GM12878 (cell line): ENCODE measurements around the gene PLRG1. TPM values are rescaled to one million over a fixed set of nuclear protein-coding genes. Genes with fewer than 3 reads are reported as not detected.

Experiments
- ATF3 ChIP-seq: IDR thresholded peaks from 2 replicates; pipeline ENCODE4 v1.6.1; 2011; ENCODE audit warnings: low read depth, mild to moderate bottlenecking, low read length, moderate library complexity, borderline replicate concordance; ENCODE audit errors: extremely low read depth
- BCLAF1 ChIP-seq: fragments of 450-650 bp; IDR thresholded peaks from 2 replicates; pipeline ENCODE4 v1.6.1; 2017; ENCODE audit warnings: antibody characterized with exemption, mild to moderate bottlenecking, moderate library complexity
- CBFB ChIP-seq: IDR thresholded peaks from 2 replicates; pipeline ENCODE4 v1.6.1; 2016; ENCODE audit warnings: antibody characterized with exemption, low read depth
- CUX1 ChIP-seq: IDR thresholded peaks from 2 replicates; pipeline ENCODE4 v1.6.1; 2012; ENCODE audit warnings: improper control_type of control experiment, low read depth, low read length; ENCODE audit not compliant: insufficient replicate concordance
- FOXK2 ChIP-seq: fragments of 450-650 bp; IDR thresholded peaks from 2 replicates; pipeline ENCODE4 v1.6.1; 2017; ENCODE audit warnings: mild to moderate bottlenecking, moderate library complexity
- FOXM1 ChIP-seq: IDR thresholded peaks from 2 replicates; pipeline ENCODE4 v1.6.1; 2012; ENCODE audit warnings: low read depth, mild to moderate bottlenecking, inconsistent platforms, low read length, moderate library complexity
- MEF2A ChIP-seq: IDR thresholded peaks from 2 replicates; pipeline ENCODE4 v1.6.1; 2011; ENCODE audit warnings: low read depth, mild to moderate bottlenecking, low read length, moderate library complexity; ENCODE audit not compliant: insufficient read depth
- NFXL1 ChIP-seq: fragments of 450-650 bp; IDR thresholded peaks from 2 replicates; pipeline ENCODE4 v1.6.1; 2017; ENCODE audit warnings: antibody characterized with exemption, mild to moderate bottlenecking, borderline replicate concordance
- PAX5 ChIP-seq: IDR thresholded peaks from 2 replicates; pipeline ENCODE4 v1.6.1; 2011; ENCODE audit warnings: low read depth, low read length, borderline replicate concordance
- POLR2A ChIP-seq: IDR thresholded peaks from 2 replicates; pipeline ENCODE4 v1.6.1; 2011; ENCODE audit warnings: low read depth, mild to moderate bottlenecking, low read length
- RB1 ChIP-seq: fragments of 450-650 bp; formaldehyde crosslinking; IDR thresholded peaks from 2 replicates; pipeline ENCODE4 v1.6.1; 2017; ENCODE audit warnings: mild to moderate bottlenecking, borderline replicate concordance
- RCOR1 ChIP-seq: conservative IDR thresholded peaks from 2 replicates; pipeline ENCODE4 v1.6.1; 2012; ENCODE audit warnings: low read depth, low read length, improper control_type of control experiment
- RELB ChIP-seq: fragments of 450-650 bp; IDR thresholded peaks from 2 replicates; pipeline ENCODE4 v1.6.1; 2017; ENCODE audit warnings: low read depth, mild to moderate bottlenecking, moderate library complexity
- SMAD1 ChIP-seq: fragments of 450-650 bp; IDR thresholded peaks from 2 replicates; pipeline ENCODE4 v1.6.1; 2018; ENCODE audit warnings: mild to moderate bottlenecking, low read depth; ENCODE audit not compliant: partially characterized antibody
- SMARCA5 ChIP-seq: fragments of 450-650 bp; IDR thresholded peaks from 2 replicates; pipeline ENCODE4 v1.6.1; 2017; ENCODE audit warnings: mild to moderate bottlenecking
- SUPT20H ChIP-seq: IDR thresholded peaks from 2 replicates; pipeline ENCODE4 v1.6.1; 2011; ENCODE audit warnings: low read depth, mild to moderate bottlenecking, low read length, moderate library complexity, borderline replicate concordance; ENCODE audit not compliant: control insufficient read depth
- TAF1 ChIP-seq: IDR thresholded peaks from 2 replicates; pipeline ENCODE4 v1.6.1; 2011; ENCODE audit warnings: mild to moderate bottlenecking, low read depth, low read length, borderline replicate concordance
- WRNIP1 ChIP-seq: IDR thresholded peaks from 2 replicates; pipeline ENCODE4 v1.6.1; 2011; ENCODE audit warnings: low read depth, low read length, improper control_type of control experiment, borderline replicate concordance
- polyA plus RNA-seq, 11 experiments: library from polyadenylated mRNA; depleted of rRNA in 4 of 11; unstranded in 6 of 11; stranded (reverse) in 5 of 11; fragments of >200 nt; fragmentation: Nextera tagmentation in 4 of 11; fragmentation: Illumina TruSeq in 1 of 11; extraction: Ambion mirVana in 4 of 11; extraction: Trizol in 1 of 11; gene quantifications; 1 replicate in 1 of 11; 2 replicates in 10 of 11; pipeline versions ENCODE4 v1.2.1 to v1.2.3, GENCODE V29; 2011 to 2016; ENCODE audit warnings: inconsistent platforms in 2 of 11, missing spikeins in 2 of 11, low read depth in 1 of 11
- total RNA-seq, 4 experiments: library from RNA; depleted of rRNA in 3 of 4; stranded (reverse); fragments of >200 nt in 3 of 4; fragmentation: Illumina TruSeq in 1 of 4; extraction: Trizol in 1 of 4; gene quantifications; 2 replicates each; pipeline versions ENCODE4 v1.2.1 to v1.2.3, GENCODE V29; 2013 to 2021

Gene PLRG1
- total and polyA plus RNA-seq, 10 of the 15 experiments (the other 5 are each of a cell fraction or from before 2014, with no cell fraction given) = 54.7 to 182 (median 111) TPM

GRCh38 chr4:154549894-154550790 is at the start of gene PLRG1 (continued):
- no peak for TF ChIP-seq ATF3
- TF ChIP-seq WRNIP1 = no peak
- no peak for TF ChIP-seq NFXL1
- TF ChIP-seq RELB = peak; percentile 45; the same call in 1 of the 2 replicates
- no peak for TF ChIP-seq MEF2A
- no peak for TF ChIP-seq CBFB
- TF ChIP-seq BCLAF1 = no peak
- no peak for TF ChIP-seq SMAD1
- TF ChIP-seq SMARCA5 = no peak
- no peak for TF ChIP-seq SUPT20H
- peak; percentile 90 for TF ChIP-seq POLR2A
- TF ChIP-seq PAX5 = no peak
- no peak for TF ChIP-seq RCOR1
- no peak for TF ChIP-seq RB1
- TF ChIP-seq CUX1 = no peak
- TF ChIP-seq FOXK2 = no peak
- TF ChIP-seq TAF1 = peak; percentile 45; the same call in 1 of the 2 replicates
- TF ChIP-seq FOXM1 = no peak
